ENCODE measurements around the gene HBP1.

HBP1 gene

GRCh38 chr7:107173691-107174406 is 5.0 kb downstream of the HBP1 start:
- POLR2A ChIA-PET, result no interaction called here
- H3K4me3 ChIP-seq (ENCODE audit: low read depth, low read length), result no peak overlapping the region
- DNase-seq (ENCODE audit: low read depth, low spot score), result no peak
- no peak for TF ChIP-seq CTCF (IDR thresholded peaks at IDR 0.05; ENCODE audit: insufficient read depth, low read length, missing control alignments)
- CTCF ChIA-PET, result interaction anchor here (1.1 to 1.5 kb wide), 3 partner anchors 23 to 290 kb away, joined by 3 to 5 read pairs (median 3); no protein-coding TSS in a partner anchor

- no peak for DNase-seq (ENCODE audit: low read depth, low spot score)
- CTCF ChIA-PET, result interaction anchor here (0.9 to 1.6 kb wide), 5 partner anchors 8 to 222 kb away, joined by 3 to 7 read pairs (median 4); partner anchors contain the start of gene HBP1
- POLR2A ChIA-PET, result interaction anchor here (0.5 to 1.6 kb wide), 2 partner anchors 10 to 11 kb away, joined by 4 to 5 read pairs; no protein-coding TSS in a partner anchor
- H3K4me3 ChIP-seq (ENCODE audit: low read depth, low read length), result no peak overlapping the region
- TF ChIP-seq CTCF (IDR thresholded peaks at IDR 0.05; ENCODE audit: insufficient read depth, low read length, missing control alignments), result no peak
Observed at GRCh38 chr7:107179326-107180164, 10.7 kb downstream of the HBP1 start.

GRCh38 chr7:107180378-107180777 is 11.6 kb downstream of the HBP1 start:
- no peak overlapping the region for H3K4me3 ChIP-seq (ENCODE audit: low read depth, low read length)
- ChIA-PET POLR2A (interaction anchor here (0.5 to 1.6 kb wide), 2 partner anchors 11 to 12 kb away, joined by 4 to 5 read pairs; no protein-coding TSS in a partner anchor), CTCF (interaction anchor here (0.8 to 1.6 kb wide), 7 partner anchors 9 to 388 kb away, joined by 3 to 7 read pairs (median 3); no protein-coding TSS in a partner anchor)
- TF ChIP-seq CTCF (IDR thresholded peaks at IDR 0.05; ENCODE audit: insufficient read depth, low read length, missing control alignments), result no peak
- DNase-seq (ENCODE audit: low read depth, low spot score), result peak; percentile 29

GRCh38 chr7:107181172-107181571 is 12.4 kb downstream of the HBP1 start:
- H3K4me3 ChIP-seq (ENCODE audit: low read depth, low read length), result no peak overlapping the region
- TF ChIP-seq CTCF (IDR thresholded peaks at IDR 0.05; ENCODE audit: insufficient read depth, low read length, missing control alignments), result no peak
- no peak for DNase-seq (ENCODE audit: low read depth, low spot score)
- ChIA-PET POLR2A (no interaction called here), CTCF (interaction anchor here (1.2 to 1.6 kb wide), 5 partner anchors 9 to 34 kb away, joined by 3 to 7 read pairs (median 3); no protein-coding TSS in a partner anchor)

- no peak for DNase-seq (ENCODE audit: low read depth, low spot score)
- CTCF ChIA-PET, result interaction anchor here (0.8 to 1.1 kb wide), 2 partner anchors 24 to 557 kb away, joined by 3 read pairs; no protein-coding TSS in a partner anchor
- no peak overlapping the region for H3K4me3 ChIP-seq (ENCODE audit: low read depth, low read length)
- TF ChIP-seq CTCF (IDR thresholded peaks at IDR 0.05; ENCODE audit: insufficient read depth, low read length, missing control alignments), result no peak
- POLR2A ChIA-PET, result no interaction called here
Observed at GRCh38 chr7:107185716-107186115, 16.9 kb downstream of the HBP1 start.
